MM.1S (cell line): ENCODE data around the gene STK10.

Experiments
- DNase-seq: peaks from one replicate; pipeline ENCODE4 v3.0.0-alpha.2; 2015
- H2AFZ ChIP-seq: fragments of 300-600 bp; sonication (generic); 2 replicates; pipeline ENCODE4 v1.6.0; 2016; ENCODE audit warnings: antibody characterized with exemption, low read length
- H3F3A ChIP-seq: fragments of 300-600 bp; sonication (generic); 2 replicates; pipeline ENCODE4 v1.6.1; 2016; ENCODE audit warnings: mild to moderate bottlenecking, antibody characterized with exemption, low read length, moderate library complexity, mixed read lengths; ENCODE audit not compliant: insufficient read depth
- H3K27ac ChIP-seq: fragments of 300-600 bp; sonication (generic); 2 replicates; pipeline ENCODE4 v1.5.1; 2016; ENCODE audit warnings: mild to moderate bottlenecking, low read length
- H3K27me3 ChIP-seq: fragments of 300-600 bp; sonication (generic); replicated peaks from 2 replicates; pipeline ENCODE4 v1.6.0; 2016; ENCODE audit warnings: low read length; ENCODE audit not compliant: insufficient read depth
- H3K36me3 ChIP-seq: fragments of 300-600 bp; sonication (generic); replicated peaks from 2 replicates; pipeline ENCODE4 v1.6.1; 2016; ENCODE audit warnings: mild to moderate bottlenecking, low read length, mixed read lengths; ENCODE audit not compliant: insufficient read depth
- H3K4me1 ChIP-seq: fragments of 300-600 bp; sonication (generic); 2 replicates; pipeline ENCODE4 v1.6.1; 2016; ENCODE audit warnings: low read length, mixed read lengths
- H3K4me2 ChIP-seq: fragments of 300-600 bp; sonication (generic); 2 replicates; pipeline ENCODE4 v1.6.0; 2016; ENCODE audit warnings: low read depth, low read length
- H3K4me3 ChIP-seq: fragments of 300-600 bp; sonication (generic); 2 replicates; pipeline ENCODE4 v1.5.1; 2016; ENCODE audit warnings: low read length, mixed read lengths
- H3K79me2 ChIP-seq: fragments of 300-600 bp; sonication (generic); 2 replicates; pipeline ENCODE4 v1.6.1; 2016; ENCODE audit warnings: mixed run types, low read length, mixed read lengths
- H3K9ac ChIP-seq: fragments of 300-600 bp; sonication (generic); 2 replicates; pipeline ENCODE4 v1.6.1; 2016; ENCODE audit warnings: low read length, mixed read lengths
- H3K9me2 ChIP-seq: fragments of 300-600 bp; sonication (generic); replicated peaks from 2 replicates; pipeline ENCODE4 v1.6.1; 2016; ENCODE audit warnings: mild to moderate bottlenecking, low read length, mixed read lengths; ENCODE audit not compliant: insufficient read depth
- H3K9me3 ChIP-seq: fragments of 300-600 bp; sonication (generic); replicated peaks from 2 replicates; pipeline ENCODE4 v1.6.1; 2016; ENCODE audit warnings: mild to moderate bottlenecking, low read length, mixed read lengths; ENCODE audit not compliant: insufficient read depth
- H4K20me1 ChIP-seq: fragments of 300-600 bp; sonication (generic); 2 replicates; pipeline ENCODE4 v1.6.1; 2016; ENCODE audit warnings: mild to moderate bottlenecking, low read length, moderate library complexity, mixed read lengths; ENCODE audit not compliant: insufficient read depth
- EZH2 ChIP-seq: fragments of 300-600 bp; sonication (generic); optimal IDR thresholded peaks from 2 replicates; pipeline ENCODE3; 2017; ENCODE audit warnings: low read depth, mild to moderate bottlenecking, antibody characterized with exemption, low read length, mixed read lengths
- EZH2phosphoT487 ChIP-seq: fragments of 300-600 bp; sonication (generic); IDR thresholded peaks from 2 replicates; pipeline ENCODE4 v1.6.1; 2018; ENCODE audit warnings: antibody characterized with exemption, low read length
- TF ChIP-seq, protein P1 (sequence below): fragments of 300-600 bp; sonication (generic); IDR thresholded peaks from 2 replicates; pipeline ENCODE4 v1.5.1; 2016; ENCODE audit warnings: antibody characterized with exemption, low read length, mixed read lengths

Gene STK10

DNA sequence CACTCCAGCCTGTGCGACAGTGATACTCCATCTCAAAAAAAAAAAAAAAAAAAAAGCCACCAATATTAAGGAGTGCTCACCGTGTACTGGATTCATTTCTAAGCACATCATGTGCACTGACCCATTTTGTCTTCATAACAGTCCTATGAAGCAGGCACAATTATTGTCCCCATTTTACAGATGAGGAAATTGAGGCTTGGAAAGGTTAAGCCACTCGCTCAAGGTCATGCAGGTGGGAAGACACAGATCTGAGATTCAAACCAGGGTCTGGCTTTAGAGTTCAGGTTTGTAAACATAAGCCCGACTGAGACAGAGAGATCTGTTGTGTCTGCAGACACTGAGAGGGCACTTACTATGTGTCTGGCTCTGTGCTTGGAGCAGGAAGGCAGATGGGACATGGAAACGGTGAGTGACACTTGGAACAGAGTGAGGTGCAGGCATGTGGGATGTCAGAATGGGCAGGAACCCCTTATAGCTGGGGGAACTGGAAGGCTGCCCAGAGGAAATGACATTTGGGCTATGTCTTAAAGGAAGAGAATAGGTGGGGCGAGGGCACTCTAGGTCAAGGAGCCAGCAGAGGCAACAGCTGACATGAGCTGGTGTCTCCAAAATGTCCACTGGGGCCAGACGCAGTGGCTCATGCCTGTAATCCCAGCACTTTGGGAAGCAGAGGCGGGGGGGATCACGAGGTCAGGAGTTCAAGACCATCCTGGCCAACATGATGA, 69.9 kb downstream of the STK10 start:
- no peak overlapping the region for H3K4me3 ChIP-seq
- no peak overlapping the region for H2AFZ ChIP-seq
- no peaks in the 10 kb centered on the region for H4K20me1 ChIP-seq
- H3K4me2 ChIP-seq = no peak overlapping the region
- DNase-seq = no peak
- no peak overlapping the region for H3K9ac ChIP-seq
- H3K4me1 ChIP-seq = no peaks in the 10 kb centered on the region
- H3K79me2 ChIP-seq = peaks cover 15% of the 10 kb centered on the region; the same call in 1 of the 2 replicates
- no peaks in the 10 kb centered on the region for H3K9me3 ChIP-seq
- no peaks in the 10 kb centered on the region for H3K36me3 ChIP-seq
- no peaks in the 10 kb centered on the region for H3F3A ChIP-seq
- no peak overlapping the region for H3K27ac ChIP-seq
- no peak for TF ChIP-seq EZH2phosphoT487
- no peak for TF ChIP-seq EZH2
- TF ChIP-seq, protein P1, sequence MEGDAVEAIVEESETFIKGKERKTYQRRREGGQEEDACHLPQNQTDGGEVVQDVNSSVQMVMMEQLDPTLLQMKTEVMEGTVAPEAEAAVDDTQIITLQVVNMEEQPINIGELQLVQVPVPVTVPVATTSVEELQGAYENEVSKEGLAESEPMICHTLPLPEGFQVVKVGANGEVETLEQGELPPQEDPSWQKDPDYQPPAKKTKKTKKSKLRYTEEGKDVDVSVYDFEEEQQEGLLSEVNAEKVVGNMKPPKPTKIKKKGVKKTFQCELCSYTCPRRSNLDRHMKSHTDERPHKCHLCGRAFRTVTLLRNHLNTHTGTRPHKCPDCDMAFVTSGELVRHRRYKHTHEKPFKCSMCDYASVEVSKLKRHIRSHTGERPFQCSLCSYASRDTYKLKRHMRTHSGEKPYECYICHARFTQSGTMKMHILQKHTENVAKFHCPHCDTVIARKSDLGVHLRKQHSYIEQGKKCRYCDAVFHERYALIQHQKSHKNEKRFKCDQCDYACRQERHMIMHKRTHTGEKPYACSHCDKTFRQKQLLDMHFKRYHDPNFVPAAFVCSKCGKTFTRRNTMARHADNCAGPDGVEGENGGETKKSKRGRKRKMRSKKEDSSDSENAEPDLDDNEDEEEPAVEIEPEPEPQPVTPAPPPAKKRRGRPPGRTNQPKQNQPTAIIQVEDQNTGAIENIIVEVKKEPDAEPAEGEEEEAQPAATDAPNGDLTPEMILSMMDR = no peak
- H3K9me2 ChIP-seq = no peaks in the 10 kb centered on the region
- no peaks in the 10 kb centered on the region for H3K27me3 ChIP-seq

DNA sequence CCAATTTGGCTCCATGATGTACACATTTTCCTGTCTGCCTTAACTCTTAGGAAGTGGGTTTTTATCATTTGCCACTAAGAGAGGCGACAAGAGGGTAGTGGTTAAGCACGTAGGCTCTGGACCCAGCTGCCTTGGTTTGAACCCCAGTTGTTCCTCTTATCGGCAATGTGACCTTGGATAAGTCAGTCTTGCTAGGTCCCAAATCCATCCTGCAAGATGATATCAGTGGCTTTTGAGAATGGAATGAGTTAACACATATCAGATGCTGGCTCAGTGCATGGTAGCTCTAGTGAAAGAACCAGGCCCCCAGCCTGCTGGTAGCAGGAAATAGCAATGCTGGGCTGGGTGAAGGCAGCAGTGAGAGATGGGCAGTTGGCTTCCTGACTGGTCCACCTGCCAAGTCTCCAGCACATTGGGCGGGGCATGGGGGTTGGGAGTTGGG, 72.5 kb downstream of the STK10 start:
- H3K4me2 ChIP-seq = no peak overlapping the region
- H3K9me2 ChIP-seq = no peaks in the 10 kb centered on the region
- no peak overlapping the region for H2AFZ ChIP-seq
- H3K4me1 ChIP-seq = peaks cover 15% of the 10 kb centered on the region
- no peaks in the 10 kb centered on the region for H4K20me1 ChIP-seq
- H3K4me3 ChIP-seq = no peak overlapping the region
- H3K36me3 ChIP-seq = no peaks in the 10 kb centered on the region
- no peak overlapping the region for H3K9ac ChIP-seq
- H3F3A ChIP-seq = peaks cover 11% of the 10 kb centered on the region
- DNase-seq = no peak
- TF ChIP-seq, protein P1 = no peak
- TF ChIP-seq EZH2 (no peak), EZH2phosphoT487 (no peak)
- no peaks in the 10 kb centered on the region for H3K27me3 ChIP-seq
- no peaks in the 10 kb centered on the region for H3K9me3 ChIP-seq
- H3K27ac ChIP-seq = no peak overlapping the region
- peaks cover 19% of the 10 kb centered on the region for H3K79me2 ChIP-seq

DNA sequence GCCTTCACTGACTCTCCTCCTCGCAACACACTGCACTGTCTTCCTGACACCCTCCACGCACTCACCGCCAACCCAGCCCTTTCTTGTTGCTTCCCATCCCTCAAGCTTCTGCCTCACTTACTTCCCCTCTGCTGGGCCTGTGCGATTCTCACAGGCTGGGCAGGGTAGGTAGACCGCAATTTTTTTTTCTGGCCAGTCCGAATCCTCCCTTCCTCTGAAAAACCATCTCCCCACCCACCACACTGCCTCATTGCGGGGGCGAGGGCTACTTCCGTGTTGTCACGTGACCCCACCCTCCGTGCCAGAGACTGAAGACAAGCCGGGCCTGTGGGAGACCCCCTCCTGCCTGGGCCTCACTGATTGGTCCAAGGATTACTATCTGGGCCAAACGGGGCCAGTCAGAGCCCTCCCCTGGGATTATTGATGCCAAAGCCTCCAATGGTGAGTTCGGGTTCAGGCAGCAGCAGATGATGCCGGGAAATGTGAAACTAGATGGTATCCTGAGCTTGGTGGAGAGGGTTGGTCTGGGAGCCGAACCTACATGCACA, 73.1 kb downstream of the STK10 start:
- no peak overlapping the region for H3K4me3 ChIP-seq
- no peaks in the 10 kb centered on the region for H3K9me3 ChIP-seq
- no peaks in the 10 kb centered on the region for H3K36me3 ChIP-seq
- no peak overlapping the region for H2AFZ ChIP-seq
- peaks cover 11% of the 10 kb centered on the region for H3F3A ChIP-seq
- no peaks in the 10 kb centered on the region for H3K9me2 ChIP-seq
- TF ChIP-seq, protein P1 = no peak
- no peak for TF ChIP-seq EZH2
- TF ChIP-seq EZH2phosphoT487 = no peak
- H3K4me1 ChIP-seq = peaks cover 15% of the 10 kb centered on the region
- no peak overlapping the region for H3K9ac ChIP-seq
- no peaks in the 10 kb centered on the region for H3K27me3 ChIP-seq
- H3K4me2 ChIP-seq = no peak overlapping the region
- no peaks in the 10 kb centered on the region for H4K20me1 ChIP-seq
- H3K79me2 ChIP-seq = peaks cover 19% of the 10 kb centered on the region
- DNase-seq = no peak
- no peak overlapping the region for H3K27ac ChIP-seq
